CD4-positive, alpha-beta T cell treated with Interleukin-6 for 4 hours (primary cell): Measurements from ENCODE around the gene SERPINE2.

Source experiments
- DNase-seq: peaks from one replicate; pipeline ENCODE4 v3.0.0-alpha.2; 2020; ENCODE audit warnings: mixed read lengths

SERPINE2 gene

GRCh38 chr2:224042191-224042696 lies 3.2 kb upstream of the SERPINE2 start:
- DNase-seq, result no peak

- DNase-seq, result no peak
Observed at GRCh38 chr2:224041554-224041953, 2.5 kb upstream of the SERPINE2 start.

- no peak for DNase-seq
Observed at GRCh38 chr2:224040753-224041152, 1.7 kb upstream of the SERPINE2 start.

GRCh38 chr2:224039770-224040440 lies 819 bp upstream of the SERPINE2 start:
- peak; percentile 20 for DNase-seq

- no peak for DNase-seq
Observed at GRCh38 chr2:224038830-224039079, 331 bp downstream of the SERPINE2 start.

- DNase-seq, result peak; percentile 51
Observed at GRCh38 chr2:224038049-224038829, 847 bp downstream of the SERPINE2 start.

GRCh38 chr2:224036731-224037361 lies 2.2 kb downstream of the SERPINE2 start:
- no peak for DNase-seq

GRCh38 chr2:224034017-224034416 lies 5.1 kb downstream of the SERPINE2 start:
- no peak for DNase-seq

GRCh38 chr2:224033601-224034000 lies 5.5 kb downstream of the SERPINE2 start:
- no peak for DNase-seq

GRCh38 chr2:224032283-224032682 lies 6.8 kb downstream of the SERPINE2 start:
- DNase-seq, result no peak

GRCh38 chr2:224031358-224031970 lies 7.6 kb downstream of the SERPINE2 start:
- DNase-seq, result no peak

GRCh38 chr2:224030786-224031185 lies 8.3 kb downstream of the SERPINE2 start:
- DNase-seq, result no peak

- no peak for DNase-seq
Observed at GRCh38 chr2:224029876-224030275, 9.2 kb downstream of the SERPINE2 start.

GRCh38 chr2:224027931-224028330 lies 11.2 kb downstream of the SERPINE2 start:
- no peak for DNase-seq

- no peak for DNase-seq
Observed at GRCh38 chr2:224027070-224027469, 12.0 kb downstream of the SERPINE2 start.

- DNase-seq, result peak; percentile 66
Observed at GRCh38 chr2:224025874-224026273, 13.2 kb downstream of the SERPINE2 start.

- no peak for DNase-seq
Observed at GRCh38 chr2:224024270-224024669, 14.8 kb downstream of the SERPINE2 start.

GRCh38 chr2:224023188-224023587 lies 15.9 kb downstream of the SERPINE2 start:
- DNase-seq, result no peak

- no peak for DNase-seq
Observed at GRCh38 chr2:224022486-224022885, 16.6 kb downstream of the SERPINE2 start.

- DNase-seq, result no peak
Observed at GRCh38 chr2:224020523-224020922, 18.6 kb downstream of the SERPINE2 start.

GRCh38 chr2:224017957-224018356 lies 21.1 kb downstream of the SERPINE2 start:
- no peak for DNase-seq

GRCh38 chr2:224016963-224017362 lies 22.1 kb downstream of the SERPINE2 start:
- no peak for DNase-seq

- DNase-seq, result no peak
Observed at GRCh38 chr2:224014336-224014735, 24.8 kb downstream of the SERPINE2 start.

GRCh38 chr2:224011837-224012236 lies 27.2 kb downstream of the SERPINE2 start:
- no peak for DNase-seq
